ENCODE measurements around the gene PHKB. TPM values are rescaled to one million over a fixed set of nuclear protein-coding genes. Genes with fewer than 3 reads are reported as not detected.

The PHKB gene
- total and polyA plus RNA-seq, 7 experiments from 2014 or later, result 23.9 to 82.9 (median 48.9) TPM

DNA sequence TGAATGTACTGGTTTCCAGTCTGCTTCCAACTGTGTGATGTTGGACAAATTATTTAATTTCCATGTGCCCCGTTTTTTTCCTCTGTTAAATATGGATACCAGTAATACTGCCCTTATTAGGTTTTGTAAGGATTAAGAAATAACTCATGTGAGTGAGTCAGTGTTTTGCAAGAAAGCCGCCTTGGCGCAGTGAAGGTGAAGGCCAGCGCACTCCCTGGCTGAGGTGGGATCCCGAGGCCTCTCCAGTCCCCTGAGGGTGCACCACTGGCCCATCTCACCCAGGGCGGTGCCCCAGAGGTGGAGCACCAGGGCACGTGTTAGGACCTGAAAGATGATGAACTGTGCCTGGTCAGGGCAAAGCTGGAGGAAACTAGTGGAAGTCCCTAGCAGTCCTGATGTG lies 43.5 kb downstream of the PHKB start:
- no peak overlapping the region for H3K27ac ChIP-seq (ENCODE audit: low read depth, low read length)
- peaks cover 0 to 10% (median 3%) of the 10 kb centered on the region in 7 donors for H3K4me1 Mint-ChIP-seq
- H3K4me1 ChIP-seq (ENCODE audit: control insufficient read depth in 2 of 2, insufficient read depth in 2 of 2, low read length in 2 of 2), result no peaks in the 10 kb centered on the region
- intact Hi-C loops (cut with micrococcal nuclease), result no loop called here
- no peak overlapping the region for H3K27ac Mint-ChIP-seq
- no peaks in the 10 kb centered on the region for H3K27me3 ChIP-seq (ENCODE audit: control insufficient read depth in 2 of 2, insufficient read depth in 2 of 2, low read length in 2 of 2)
- H3K4me3 ChIP-seq (ENCODE audit: low read length), result no peak overlapping the region
- H3K36me3 ChIP-seq (ENCODE audit: control insufficient read depth in 2 of 3, insufficient read depth in 3 of 3, low read length in 3 of 3), result peaks cover 5 to 50% (median 11%) of the 10 kb centered on the region in 3 experiments
- H3K4me3 Mint-ChIP-seq, result no peak overlapping the region
- H3K36me3 Mint-ChIP-seq, result peaks cover 4 to 64% (median 46%) of the 10 kb centered on the region in 5 donors
- POLR2A ChIA-PET, result no interaction called here
- H3K9me3 Mint-ChIP-seq, result no peaks in the 10 kb centered on the region
- no peaks in the 10 kb centered on the region for H3K27me3 Mint-ChIP-seq
- CTCF ChIA-PET, result no interaction called here
- ATAC-seq, result no peak
- H3K9me3 ChIP-seq (ENCODE audit: control insufficient read depth in 2 of 3, low read length in 3 of 3), result no peaks in the 10 kb centered on the region
- no peak for DNase-seq

DNA sequence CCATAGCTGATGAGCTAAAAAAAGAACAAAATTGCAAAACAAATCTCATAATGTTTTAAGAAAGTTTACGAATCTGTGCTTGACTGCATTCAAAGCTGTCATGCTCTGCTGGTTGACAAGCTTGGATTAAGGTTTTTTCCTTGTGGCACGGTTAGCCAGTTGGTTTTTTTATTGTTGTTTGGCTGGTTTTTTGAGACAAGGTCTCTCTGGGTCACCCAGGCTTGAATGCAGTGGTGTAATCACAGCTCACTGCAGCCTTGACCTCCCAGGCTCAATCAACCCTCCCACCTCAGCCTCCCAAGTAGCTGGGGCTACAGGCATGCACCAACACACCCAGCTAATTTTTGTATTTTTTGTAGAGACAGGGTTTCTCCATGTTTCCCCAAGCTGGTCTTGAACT lies 45.7 kb downstream of the PHKB start:
- peaks cover 0 to 46% (median 11%) of the 10 kb centered on the region in 3 experiments for H3K36me3 ChIP-seq (ENCODE audit: control insufficient read depth in 2 of 3, insufficient read depth in 3 of 3, low read length in 3 of 3)
- H3K27me3 Mint-ChIP-seq, result no peaks in the 10 kb centered on the region
- H3K4me3 Mint-ChIP-seq, result peak overlapping the region in 1 of 10 donors; percentile 7
- no peak overlapping the region for H3K4me3 ChIP-seq (ENCODE audit: low read length)
- H3K4me1 Mint-ChIP-seq, result peaks cover 0 to 10% (median 3%) of the 10 kb centered on the region in 7 donors
- no peak for DNase-seq
- H3K27ac Mint-ChIP-seq, result peak overlapping the region in 1 of 9 donors; percentile 41
- intact Hi-C loops (cut with micrococcal nuclease), result no loop called here
- H3K27me3 ChIP-seq (ENCODE audit: control insufficient read depth in 2 of 2, insufficient read depth in 2 of 2, low read length in 2 of 2), result no peaks in the 10 kb centered on the region
- H3K9me3 Mint-ChIP-seq, result no peaks in the 10 kb centered on the region
- no peak for ATAC-seq
- ChIA-PET CTCF (no interaction called here), POLR2A (no interaction called here)
- no peak overlapping the region for H3K27ac ChIP-seq (ENCODE audit: low read depth, low read length)
- no peaks in the 10 kb centered on the region for H3K9me3 ChIP-seq (ENCODE audit: control insufficient read depth in 2 of 3, low read length in 3 of 3)
- H3K4me1 ChIP-seq (ENCODE audit: control insufficient read depth in 2 of 2, insufficient read depth in 2 of 2, low read length in 2 of 2), result no peaks in the 10 kb centered on the region
- H3K36me3 Mint-ChIP-seq, result peaks cover 4 to 66% (median 54%) of the 10 kb centered on the region in 5 donors

DNA sequence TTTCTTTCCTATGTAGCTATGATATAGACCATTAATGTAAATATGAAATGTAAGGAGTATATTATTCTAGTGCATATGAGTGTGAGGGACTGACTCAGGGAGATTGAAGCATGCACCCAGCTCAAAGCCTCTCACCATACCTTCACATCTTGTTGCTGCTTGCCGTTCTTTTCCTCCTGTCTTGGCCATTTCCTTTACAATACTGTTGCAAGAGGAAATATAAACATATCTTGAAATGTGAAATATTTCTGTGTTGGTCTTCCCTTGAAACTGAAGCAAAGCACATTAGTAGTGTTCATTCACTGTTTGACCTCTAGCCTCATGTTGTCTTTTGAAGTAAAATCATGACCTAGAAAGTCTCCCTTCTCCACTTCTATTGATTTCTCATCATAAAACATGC lies 46.6 kb downstream of the PHKB start:
- peaks cover 0 to 10% (median 3%) of the 10 kb centered on the region in 7 donors for H3K4me1 Mint-ChIP-seq
- CTCF ChIA-PET, result no interaction called here
- ATAC-seq (no peak), DNase-seq (no peak)
- no peaks in the 10 kb centered on the region for H3K9me3 Mint-ChIP-seq
- Histone ChIP-seq H3K9me3 (ENCODE audit: control insufficient read depth in 2 of 3, low read length in 3 of 3) (no peaks in the 10 kb centered on the region), H3K4me3 (ENCODE audit: low read length) (no peak overlapping the region), H3K27ac (ENCODE audit: low read depth, low read length) (no peak overlapping the region), H3K36me3 (ENCODE audit: control insufficient read depth in 2 of 3, insufficient read depth in 3 of 3, low read length in 3 of 3) (peaks cover 0 to 45% (median 11%) of the 10 kb centered on the region in 3 experiments), H3K4me1 (ENCODE audit: control insufficient read depth in 2 of 2, insufficient read depth in 2 of 2, low read length in 2 of 2) (no peaks in the 10 kb centered on the region), H3K27me3 (ENCODE audit: control insufficient read depth in 2 of 2, insufficient read depth in 2 of 2, low read length in 2 of 2) (no peaks in the 10 kb centered on the region)
- POLR2A ChIA-PET, result interaction anchor here (0.6 kb wide), 1 partner anchor 534 kb away, joined by 3 read pairs; the partner anchor contains the start of gene DNAJA2
- no peak overlapping the region for H3K27ac Mint-ChIP-seq
- peaks cover 4 to 69% (median 59%) of the 10 kb centered on the region in 5 donors for H3K36me3 Mint-ChIP-seq
- H3K4me3 Mint-ChIP-seq, result no peak overlapping the region
- no peaks in the 10 kb centered on the region for H3K27me3 Mint-ChIP-seq
- intact Hi-C loops (cut with micrococcal nuclease), result loop anchor here in 1 of 2 donors (2.0 kb wide), 1 partner anchor 13 kb away; no protein-coding TSS in a partner anchor

DNA sequence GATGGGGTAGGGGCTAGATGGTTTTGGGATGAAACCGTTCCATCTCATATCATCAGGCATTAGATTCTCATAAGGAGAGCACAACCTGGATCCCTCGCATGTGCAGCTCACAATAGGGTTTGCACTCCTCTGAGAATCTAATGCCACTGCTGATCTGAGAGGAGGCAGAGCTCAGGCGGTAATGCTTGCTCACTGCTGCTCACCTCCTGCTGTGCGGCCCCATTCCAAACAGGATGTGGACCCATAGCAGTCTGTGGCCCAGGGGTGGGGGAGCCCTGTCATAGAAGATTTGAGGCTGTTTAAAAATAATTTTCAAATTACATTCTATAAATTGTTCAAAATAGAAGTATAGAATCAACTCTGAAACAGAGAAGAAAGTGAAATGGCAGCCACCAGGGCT lies 50.8 kb downstream of the PHKB start:
- Mint-ChIP-seq H3K4me3 (no peak overlapping the region), H3K9me3 (no peaks in the 10 kb centered on the region), H3K4me1 (peaks cover 0 to 6% (median 2%) of the 10 kb centered on the region in 7 donors), H3K27me3 (no peaks in the 10 kb centered on the region), H3K27ac (peak overlapping the region in 1 of 9 donors; percentile 44), H3K36me3 (peaks cover 4 to 69% (median 47%) of the 10 kb centered on the region in 5 donors)
- Histone ChIP-seq H3K27ac (ENCODE audit: low read depth, low read length) (no peak overlapping the region), H3K36me3 (ENCODE audit: control insufficient read depth in 2 of 3, insufficient read depth in 3 of 3, low read length in 3 of 3) (peaks cover 0 to 32% (median 0%) of the 10 kb centered on the region in 3 experiments), H3K27me3 (ENCODE audit: control insufficient read depth in 2 of 2, insufficient read depth in 2 of 2, low read length in 2 of 2) (no peaks in the 10 kb centered on the region), H3K9me3 (ENCODE audit: control insufficient read depth in 2 of 3, low read length in 3 of 3) (no peaks in the 10 kb centered on the region), H3K4me1 (ENCODE audit: control insufficient read depth in 2 of 2, insufficient read depth in 2 of 2, low read length in 2 of 2) (no peaks in the 10 kb centered on the region), H3K4me3 (ENCODE audit: low read length) (no peak overlapping the region)
- ChIA-PET POLR2A (no interaction called here), CTCF (interaction anchor here (1.0 kb wide), 1 partner anchor 474 kb away, joined by 3 read pairs; no protein-coding TSS in a partner anchor)
- ATAC-seq, result no peak
- intact Hi-C loops (cut with micrococcal nuclease), result no loop called here
- no peak for DNase-seq

DNA sequence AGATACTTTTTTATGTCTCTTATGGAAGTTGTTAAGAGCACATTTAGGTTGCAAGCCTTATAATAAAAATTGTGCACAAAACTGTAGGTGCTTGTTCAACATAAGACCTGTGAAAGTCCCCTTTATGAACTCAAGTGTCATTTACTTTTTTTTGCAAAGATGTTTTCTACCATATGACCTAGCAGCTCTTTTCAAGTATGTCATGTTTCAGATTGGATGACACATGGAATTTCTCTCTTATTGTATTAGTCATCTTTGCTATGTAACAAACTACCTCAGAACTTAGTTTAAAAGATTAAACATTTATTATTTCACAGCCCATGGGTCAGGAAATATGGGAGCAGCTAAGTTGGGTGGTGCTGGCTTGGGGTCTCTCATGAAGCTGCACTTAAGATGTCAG lies 57.9 kb downstream of the PHKB start:
- Histone ChIP-seq H3K36me3 (ENCODE audit: control insufficient read depth in 2 of 3, insufficient read depth in 3 of 3, low read length in 3 of 3) (peaks cover 0 to 10% (median 8%) of the 10 kb centered on the region in 3 experiments), H3K27ac (ENCODE audit: low read depth, low read length) (no peak overlapping the region), H3K27me3 (ENCODE audit: control insufficient read depth in 2 of 2, insufficient read depth in 2 of 2, low read length in 2 of 2) (no peaks in the 10 kb centered on the region), H3K4me3 (ENCODE audit: low read length) (no peak overlapping the region), H3K4me1 (ENCODE audit: control insufficient read depth in 2 of 2, insufficient read depth in 2 of 2, low read length in 2 of 2) (no peaks in the 10 kb centered on the region), H3K9me3 (ENCODE audit: control insufficient read depth in 2 of 3, low read length in 3 of 3) (no peaks in the 10 kb centered on the region)
- H3K9me3 Mint-ChIP-seq, result peaks cover 0 to 6% (median 0%) of the 10 kb centered on the region in 11 donors
- no peak overlapping the region for H3K4me3 Mint-ChIP-seq
- peaks cover 0 to 69% (median 51%) of the 10 kb centered on the region in 5 donors for H3K36me3 Mint-ChIP-seq
- ATAC-seq (no peak), DNase-seq (no peak)
- intact Hi-C loops (cut with micrococcal nuclease), result no loop called here
- ChIA-PET POLR2A (no interaction called here), CTCF (no interaction called here)
- peaks cover 0 to 22% (median 17%) of the 10 kb centered on the region in 7 donors for H3K4me1 Mint-ChIP-seq
- no peaks in the 10 kb centered on the region for H3K27me3 Mint-ChIP-seq
- no peak overlapping the region for H3K27ac Mint-ChIP-seq

DNA sequence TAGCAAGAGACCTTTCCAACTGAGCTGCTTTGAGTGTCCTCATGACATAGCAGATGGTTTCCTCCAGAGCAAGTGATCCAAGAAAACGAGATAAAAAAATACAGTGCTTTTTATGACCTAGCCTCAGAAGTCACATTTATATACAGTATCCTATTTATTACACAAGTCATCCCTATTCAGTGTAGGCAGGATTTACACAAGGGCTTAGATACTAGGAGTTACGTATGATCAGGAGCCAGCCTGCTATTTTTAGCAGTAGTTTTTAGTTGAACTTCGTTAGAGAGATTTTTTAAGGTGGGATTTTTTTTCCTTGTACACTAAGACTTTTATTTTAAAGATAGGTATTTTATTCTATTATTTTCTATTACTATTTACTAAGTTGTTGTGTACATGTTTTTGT lies 58.4 kb downstream of the PHKB start:
- intact Hi-C loops (cut with micrococcal nuclease), result no loop called here
- Mint-ChIP-seq H3K4me3 (no peak overlapping the region), H3K4me1 (peaks cover 0 to 25% (median 17%) of the 10 kb centered on the region in 7 donors), H3K36me3 (peaks cover 0 to 66% (median 51%) of the 10 kb centered on the region in 5 donors), H3K27me3 (no peaks in the 10 kb centered on the region), H3K27ac (no peak overlapping the region), H3K9me3 (peaks cover 0 to 6% (median 0%) of the 10 kb centered on the region in 11 donors)
- Histone ChIP-seq H3K36me3 (ENCODE audit: control insufficient read depth in 2 of 3, insufficient read depth in 3 of 3, low read length in 3 of 3) (peaks cover 0 to 10% (median 8%) of the 10 kb centered on the region in 3 experiments), H3K27me3 (ENCODE audit: control insufficient read depth in 2 of 2, insufficient read depth in 2 of 2, low read length in 2 of 2) (no peaks in the 10 kb centered on the region), H3K4me3 (ENCODE audit: low read length) (no peak overlapping the region), H3K4me1 (ENCODE audit: control insufficient read depth in 2 of 2, insufficient read depth in 2 of 2, low read length in 2 of 2) (no peaks in the 10 kb centered on the region), H3K9me3 (ENCODE audit: control insufficient read depth in 2 of 3, low read length in 3 of 3) (no peaks in the 10 kb centered on the region), H3K27ac (ENCODE audit: low read depth, low read length) (no peak overlapping the region)
- POLR2A ChIA-PET, result no interaction called here
- no peak for DNase-seq
- no peak for ATAC-seq
- CTCF ChIA-PET, result no interaction called here

DNA sequence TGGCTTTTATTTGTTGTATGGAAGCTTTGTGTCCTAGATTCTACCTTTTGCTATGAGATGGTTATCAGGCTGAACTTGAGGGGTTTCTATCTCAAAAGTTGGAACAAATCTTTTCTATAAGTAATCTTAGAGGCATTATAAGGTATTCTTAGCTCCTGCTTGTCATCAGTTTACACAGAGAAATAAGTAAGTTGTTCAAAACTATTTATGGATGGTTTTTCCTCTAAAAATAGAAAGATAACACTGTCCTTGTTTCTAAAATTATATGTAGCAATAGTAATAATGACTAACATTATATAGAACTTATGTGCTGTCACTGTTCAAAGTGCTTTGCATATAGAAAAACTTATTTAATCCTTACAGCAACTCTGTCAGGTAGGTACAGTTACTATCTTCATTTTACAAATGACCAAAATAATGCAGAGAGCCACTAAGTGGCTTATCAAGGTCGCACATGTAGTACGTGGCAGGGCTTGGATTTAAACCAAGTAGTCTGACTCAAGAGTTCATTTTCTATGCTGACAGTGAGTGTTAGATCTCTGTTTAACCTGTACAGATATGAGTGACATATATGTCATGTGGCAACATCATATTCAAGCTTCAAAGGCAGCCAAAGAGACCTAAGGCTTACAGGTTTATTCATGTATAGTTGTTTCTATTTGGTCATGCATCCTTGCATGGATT lies 59.0 kb downstream of the PHKB start:
- Mint-ChIP-seq H3K27ac (no peak overlapping the region), H3K27me3 (no peaks in the 10 kb centered on the region), H3K4me3 (no peak overlapping the region), H3K4me1 (peaks cover 0 to 25% (median 17%) of the 10 kb centered on the region in 7 donors), H3K36me3 (peaks cover 0 to 62% (median 46%) of the 10 kb centered on the region in 5 donors), H3K9me3 (peaks cover 0 to 6% (median 0%) of the 10 kb centered on the region in 11 donors)
- no peak for ATAC-seq
- H3K36me3 ChIP-seq (ENCODE audit: control insufficient read depth in 2 of 3, insufficient read depth in 3 of 3, low read length in 3 of 3), result peaks cover 0 to 8% (median 7%) of the 10 kb centered on the region in 3 experiments
- H3K4me3 ChIP-seq (ENCODE audit: low read length), result no peak overlapping the region
- no peaks in the 10 kb centered on the region for H3K27me3 ChIP-seq (ENCODE audit: control insufficient read depth in 2 of 2, insufficient read depth in 2 of 2, low read length in 2 of 2)
- ChIA-PET POLR2A (no interaction called here), CTCF (no interaction called here)
- no peak overlapping the region for H3K27ac ChIP-seq (ENCODE audit: low read depth, low read length)
- intact Hi-C loops (cut with micrococcal nuclease), result no loop called here
- no peaks in the 10 kb centered on the region for H3K9me3 ChIP-seq (ENCODE audit: control insufficient read depth in 2 of 3, low read length in 3 of 3)
- DNase-seq, result no peak
- H3K4me1 ChIP-seq (ENCODE audit: control insufficient read depth in 2 of 2, insufficient read depth in 2 of 2, low read length in 2 of 2), result no peaks in the 10 kb centered on the region
